Coronary artery (tissue), 2 donors: ENCODE measurements around the gene FAM216A.

Experiments used
- DNase-seq: peaks from one replicate; pipeline ENCODE4 v3.0.0-alpha.2; 2017; ENCODE audit warnings: low spot score
- H3K27ac ChIP-seq, 2 donors: fragments of 200-600 bp; sonication (generic); one replicate each; pipeline ENCODE4 v1.5.1; 2016 to 2019
- H3K4me3 ChIP-seq: fragments of 200-600 bp; sonication (generic); 2 replicates; pipeline ENCODE4 v1.5.1; 2016; ENCODE audit warnings: mild to moderate bottlenecking, moderate library complexity
- TF ChIP-seq, protein P1 (sequence below): fragments of 200-600 bp; sonication (generic); IDR thresholded peaks from one replicate; pipeline ENCODE4 v1.5.1; 2019; ENCODE audit warnings: antibody characterized with exemption

FAM216A gene

GRCh38 chr12:110501752-110502738, 33.4 kb downstream of the FAM216A start, which contains the start of the genes RAD9B and VPS29:
TSS of gene RAD9B (plus strand) at chr12:110502331. CDS start at chr12:110502338, 7 bp downstream.
TSS of gene VPS29 (minus strand) at chr12:110502111. CDS start at chr12:110502051, 60 bp downstream.
- peak within 1 kb of the TSS; percentile 89 to 91 for H3K27ac ChIP-seq
- peak; percentile 98 for DNase-seq
- TF ChIP-seq, protein P1, sequence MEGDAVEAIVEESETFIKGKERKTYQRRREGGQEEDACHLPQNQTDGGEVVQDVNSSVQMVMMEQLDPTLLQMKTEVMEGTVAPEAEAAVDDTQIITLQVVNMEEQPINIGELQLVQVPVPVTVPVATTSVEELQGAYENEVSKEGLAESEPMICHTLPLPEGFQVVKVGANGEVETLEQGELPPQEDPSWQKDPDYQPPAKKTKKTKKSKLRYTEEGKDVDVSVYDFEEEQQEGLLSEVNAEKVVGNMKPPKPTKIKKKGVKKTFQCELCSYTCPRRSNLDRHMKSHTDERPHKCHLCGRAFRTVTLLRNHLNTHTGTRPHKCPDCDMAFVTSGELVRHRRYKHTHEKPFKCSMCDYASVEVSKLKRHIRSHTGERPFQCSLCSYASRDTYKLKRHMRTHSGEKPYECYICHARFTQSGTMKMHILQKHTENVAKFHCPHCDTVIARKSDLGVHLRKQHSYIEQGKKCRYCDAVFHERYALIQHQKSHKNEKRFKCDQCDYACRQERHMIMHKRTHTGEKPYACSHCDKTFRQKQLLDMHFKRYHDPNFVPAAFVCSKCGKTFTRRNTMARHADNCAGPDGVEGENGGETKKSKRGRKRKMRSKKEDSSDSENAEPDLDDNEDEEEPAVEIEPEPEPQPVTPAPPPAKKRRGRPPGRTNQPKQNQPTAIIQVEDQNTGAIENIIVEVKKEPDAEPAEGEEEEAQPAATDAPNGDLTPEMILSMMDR = no peak
- H3K4me3 ChIP-seq = peak within 1 kb of the TSS; percentile 83

GRCh38 chr12:110503432-110503831, 34.8 kb downstream of the FAM216A start:
- TF ChIP-seq, protein P1 = no peak
- Histone ChIP-seq H3K27ac (no peak overlapping the region), H3K4me3 (no peak overlapping the region)
- DNase-seq = no peak

GRCh38 chr12:110505332-110505731, 36.7 kb downstream of the FAM216A start:
- no peak overlapping the region for H3K27ac ChIP-seq
- TF ChIP-seq, protein P1 = no peak
- no peak overlapping the region for H3K4me3 ChIP-seq
- DNase-seq = no peak

GRCh38 chr12:110508071-110508586, 39.5 kb downstream of the FAM216A start:
- no peak overlapping the region for H3K4me3 ChIP-seq
- no peak overlapping the region for H3K27ac ChIP-seq
- TF ChIP-seq, protein P1 = no peak
- no peak for DNase-seq

DNA sequence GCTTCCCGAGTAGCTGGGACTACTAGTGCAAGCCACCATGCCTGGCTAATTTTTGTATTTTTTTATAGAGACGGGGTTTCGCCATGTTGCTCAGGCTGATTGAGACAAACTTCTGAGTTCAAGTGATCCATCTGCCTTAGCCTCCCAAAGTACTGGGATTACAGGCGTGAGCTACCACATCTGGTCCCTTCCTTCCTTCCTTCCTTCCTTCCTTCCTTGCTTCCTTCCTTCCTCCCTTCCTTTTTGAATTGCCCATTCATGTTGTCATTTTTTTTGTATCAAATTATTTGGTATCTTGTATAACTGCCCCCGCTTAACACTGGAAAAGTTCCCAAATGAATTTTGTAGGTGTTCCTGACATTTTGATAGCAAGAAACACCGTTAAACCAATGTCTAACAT, 45.2 kb downstream of the FAM216A start:
- no peak overlapping the region for H3K27ac ChIP-seq
- H3K4me3 ChIP-seq = no peak overlapping the region
- TF ChIP-seq, protein P1 = no peak
- DNase-seq = no peak

- H3K4me3 ChIP-seq = no peak overlapping the region
- no peak for DNase-seq
- TF ChIP-seq, protein P1 = no peak
- no peak overlapping the region for H3K27ac ChIP-seq
These were observed 45.7 kb downstream of the FAM216A start for GRCh38 chr12:110514363-110514762.
